K562 (cell line): ENCODE results near the gene IL1RL1.

ENCODE experiments used
- GABPA ChIP-seq: fragments of 200-800 bp; sonication (Bioruptor generic); conservative IDR thresholded peaks from 2 replicates; pipeline ENCODE4 v1.6.1; 2016; ENCODE audit warnings: low read depth, missing genetic modification characterization, missing compliant biosample characterization
- SIN3A ChIP-seq, 2 experiments: fragments of 150-350 bp in 1 of 2; IDR thresholded peaks; 2 replicates each; pipeline ENCODE4 v1.6.1; 2011 to 2016; ENCODE audit warnings: borderline replicate concordance in 2 of 2, low read depth in 2 of 2, low read length in 2 of 2, mild to moderate bottlenecking in 2 of 2, moderate library complexity in 2 of 2; ENCODE audit not compliant: control insufficient read depth in 1 of 2
- ZC3H4 ChIP-seq: sonication (generic); formaldehyde crosslinking; IDR thresholded peaks from 2 replicates; pipeline ENCODE4 v1.9.0; 2021; ENCODE audit warnings: missing genetic modification reagents, borderline replicate concordance
- TF ChIP-seq, protein P1 (sequence below): fragments of 150-350 bp; conservative IDR thresholded peaks from 2 replicates; pipeline ENCODE4 v1.6.1; 2014; ENCODE audit warnings: low read length
- TF ChIP-seq, protein P2 (sequence below), 3 experiments: IDR thresholded peaks in 2 of 3; conservative IDR thresholded peaks in 1 of 3; 2 replicates each; pipeline ENCODE4 v1.5.1; 2011 to 2012; ENCODE audit warnings: low read length in 3 of 3, mild to moderate bottlenecking in 3 of 3, control low read depth in 2 of 3, improper control_type of control experiment in 1 of 3, inconsistent platforms in 1 of 3, low read depth in 1 of 3, mixed read lengths in 1 of 3, moderate library complexity in 1 of 3; ENCODE audit not compliant: insufficient read depth in 2 of 3

DNA sequence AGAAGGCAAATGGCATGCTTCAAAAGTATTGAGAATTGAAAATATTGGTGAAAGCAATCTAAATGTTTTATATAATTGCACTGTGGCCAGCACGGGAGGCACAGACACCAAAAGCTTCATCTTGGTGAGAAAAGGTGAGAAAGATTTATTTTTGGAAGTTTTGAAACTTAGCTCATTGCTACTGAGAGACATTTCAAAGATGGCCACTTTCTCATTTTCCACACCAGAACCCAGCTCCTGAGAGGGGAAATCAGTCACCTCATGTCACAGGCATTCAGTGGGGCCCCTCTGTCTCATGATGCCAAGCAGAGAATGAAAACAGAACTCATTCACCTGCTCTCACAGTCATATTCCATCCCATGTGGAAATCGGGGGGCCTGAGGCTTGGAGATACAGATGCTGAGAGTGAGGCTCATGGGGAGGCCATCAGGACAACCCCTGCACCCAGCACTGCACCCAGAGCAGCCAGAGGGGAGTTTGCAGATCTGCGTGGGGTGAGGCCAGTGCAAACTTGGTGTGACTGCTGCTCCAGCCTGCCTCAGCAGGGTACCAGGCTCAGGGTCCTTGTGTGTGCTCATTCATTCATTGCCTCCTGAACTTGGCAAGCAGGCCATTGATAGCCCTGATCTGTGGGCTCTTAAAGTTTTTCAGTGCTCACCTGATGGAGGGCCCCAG is 75.6 kb downstream of the IL1RL1 start:
- TF ChIP-seq ZC3H4 (CRISPR knock-in tag) (no peak), SIN3A (IDR thresholded peaks at IDR 0.05; ENCODE audit: borderline replicate concordance in 2 of 2, control insufficient read depth in 1 of 2, low read depth in 2 of 2, low read length in 2 of 2) (no peak), GABPA (tag) (no peak)
- TF ChIP-seq, protein P1, sequence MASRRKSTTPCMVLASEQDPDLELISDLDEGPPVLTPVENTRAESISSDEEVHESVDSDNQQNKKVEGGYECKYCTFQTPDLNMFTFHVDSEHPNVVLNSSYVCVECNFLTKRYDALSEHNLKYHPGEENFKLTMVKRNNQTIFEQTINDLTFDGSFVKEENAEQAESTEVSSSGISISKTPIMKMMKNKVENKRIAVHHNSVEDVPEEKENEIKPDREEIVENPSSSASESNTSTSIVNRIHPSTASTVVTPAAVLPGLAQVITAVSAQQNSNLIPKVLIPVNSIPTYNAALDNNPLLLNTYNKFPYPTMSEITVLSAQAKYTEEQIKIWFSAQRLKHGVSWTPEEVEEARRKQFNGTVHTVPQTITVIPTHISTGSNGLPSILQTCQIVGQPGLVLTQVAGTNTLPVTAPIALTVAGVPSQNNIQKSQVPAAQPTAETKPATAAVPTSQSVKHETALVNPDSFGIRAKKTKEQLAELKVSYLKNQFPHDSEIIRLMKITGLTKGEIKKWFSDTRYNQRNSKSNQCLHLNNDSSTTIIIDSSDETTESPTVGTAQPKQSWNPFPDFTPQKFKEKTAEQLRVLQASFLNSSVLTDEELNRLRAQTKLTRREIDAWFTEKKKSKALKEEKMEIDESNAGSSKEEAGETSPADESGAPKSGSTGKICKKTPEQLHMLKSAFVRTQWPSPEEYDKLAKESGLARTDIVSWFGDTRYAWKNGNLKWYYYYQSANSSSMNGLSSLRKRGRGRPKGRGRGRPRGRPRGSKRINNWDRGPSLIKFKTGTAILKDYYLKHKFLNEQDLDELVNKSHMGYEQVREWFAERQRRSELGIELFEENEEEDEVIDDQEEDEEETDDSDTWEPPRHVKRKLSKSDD = no peak
- TF ChIP-seq, protein P2, sequence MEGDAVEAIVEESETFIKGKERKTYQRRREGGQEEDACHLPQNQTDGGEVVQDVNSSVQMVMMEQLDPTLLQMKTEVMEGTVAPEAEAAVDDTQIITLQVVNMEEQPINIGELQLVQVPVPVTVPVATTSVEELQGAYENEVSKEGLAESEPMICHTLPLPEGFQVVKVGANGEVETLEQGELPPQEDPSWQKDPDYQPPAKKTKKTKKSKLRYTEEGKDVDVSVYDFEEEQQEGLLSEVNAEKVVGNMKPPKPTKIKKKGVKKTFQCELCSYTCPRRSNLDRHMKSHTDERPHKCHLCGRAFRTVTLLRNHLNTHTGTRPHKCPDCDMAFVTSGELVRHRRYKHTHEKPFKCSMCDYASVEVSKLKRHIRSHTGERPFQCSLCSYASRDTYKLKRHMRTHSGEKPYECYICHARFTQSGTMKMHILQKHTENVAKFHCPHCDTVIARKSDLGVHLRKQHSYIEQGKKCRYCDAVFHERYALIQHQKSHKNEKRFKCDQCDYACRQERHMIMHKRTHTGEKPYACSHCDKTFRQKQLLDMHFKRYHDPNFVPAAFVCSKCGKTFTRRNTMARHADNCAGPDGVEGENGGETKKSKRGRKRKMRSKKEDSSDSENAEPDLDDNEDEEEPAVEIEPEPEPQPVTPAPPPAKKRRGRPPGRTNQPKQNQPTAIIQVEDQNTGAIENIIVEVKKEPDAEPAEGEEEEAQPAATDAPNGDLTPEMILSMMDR (IDR thresholded peaks at IDR 0.05 in 2 of 3, conservative IDR thresholded peaks at IDR 0.05 in 1 of 3; ENCODE audit: insufficient read depth in 2 of 3, low read depth in 1 of 3, low read length in 3 of 3) = no peak
